Hematopoietic multipotent progenitor cell treated with erythropoietin and hydrocortisone succinate and interleukin-3 and kit ligand, for 15 days (in vitro differentiated cells): ENCODE measurements around the gene CDH20.

Experiments
- DNase-seq: peaks from one replicate; pipeline ENCODE4 v3.0.0-alpha.2; 2015; ENCODE audit warnings: low spot score

Gene CDH20

DNA sequence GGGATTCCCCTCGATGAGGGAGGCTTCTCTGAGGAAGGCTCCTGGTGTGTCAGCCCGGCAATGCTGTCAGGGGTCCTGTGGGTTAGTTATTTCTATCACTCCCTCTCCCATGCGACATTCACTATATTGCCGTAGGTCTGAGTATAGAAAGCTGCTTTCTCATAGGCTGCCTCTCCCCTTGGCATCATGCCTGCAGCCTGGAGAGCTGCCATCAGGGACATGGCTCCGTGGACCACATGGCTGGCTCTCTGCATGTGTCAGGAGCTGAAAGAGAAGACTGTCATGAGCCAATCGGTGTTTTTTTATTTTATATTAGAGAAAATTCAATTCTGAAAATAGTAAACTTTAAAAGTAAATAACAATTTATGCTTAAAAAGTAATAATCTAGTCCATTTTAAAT is 198.0 kb downstream of the CDH20 start:
- no peak for DNase-seq

DNA sequence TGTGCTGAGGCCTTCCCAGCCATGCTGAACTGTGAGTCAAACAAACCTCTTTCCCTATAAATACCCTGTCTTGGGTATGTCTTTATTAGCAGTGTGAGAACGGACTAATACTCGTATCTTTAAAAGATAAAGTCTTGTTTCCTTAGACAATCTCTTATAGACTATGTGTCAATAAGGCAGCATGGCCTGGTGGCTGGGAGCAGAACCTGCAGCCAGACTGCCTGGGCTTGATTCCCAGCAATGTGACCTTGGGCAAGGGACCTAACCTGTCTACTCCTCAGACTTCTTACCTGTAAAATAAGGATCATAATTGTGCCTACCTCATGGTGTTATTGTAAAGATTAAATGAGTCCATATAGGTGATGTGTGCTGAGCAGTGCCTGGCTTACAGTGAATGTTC is 198.7 kb downstream of the CDH20 start:
- DNase-seq, result no peak

DNA sequence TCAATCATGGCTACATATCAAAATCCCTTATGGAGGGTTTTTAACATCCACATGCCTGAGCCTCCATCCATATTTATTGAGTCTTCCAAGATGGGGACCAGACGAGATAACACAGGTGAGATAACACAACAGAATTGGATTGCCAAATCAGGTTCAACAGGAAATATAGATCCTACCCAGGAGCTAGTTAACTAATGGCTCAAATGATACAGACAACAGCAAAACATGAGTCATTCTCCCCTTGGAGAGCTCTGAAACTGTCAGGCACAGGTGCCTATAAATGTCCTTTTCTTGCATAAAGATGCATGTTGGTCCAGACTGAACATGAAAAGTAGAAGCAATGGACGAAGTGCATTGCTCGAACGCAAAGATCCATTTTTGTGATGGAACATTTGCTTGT is 202.2 kb downstream of the CDH20 start:
- DNase-seq, result no peak

DNA sequence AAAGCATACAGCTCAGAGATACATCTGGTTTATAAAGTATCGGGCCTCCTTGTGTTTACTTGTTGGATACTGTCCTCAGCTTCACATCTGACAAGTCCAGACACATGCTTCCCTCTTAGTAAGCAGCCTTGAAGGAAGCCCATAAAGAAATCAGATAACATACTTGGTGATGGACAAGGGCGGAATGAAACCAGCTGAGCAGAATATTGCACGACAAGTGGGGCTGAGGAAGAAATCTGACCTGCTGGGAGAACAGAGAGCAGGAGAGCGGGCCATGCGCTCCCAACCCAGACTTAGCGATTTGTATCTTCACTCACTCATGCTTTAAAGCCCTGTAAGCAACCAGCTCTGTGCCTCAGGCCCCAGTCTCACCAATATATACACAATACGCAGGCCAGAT is 208.4 kb downstream of the CDH20 start:
- DNase-seq, result no peak

DNA sequence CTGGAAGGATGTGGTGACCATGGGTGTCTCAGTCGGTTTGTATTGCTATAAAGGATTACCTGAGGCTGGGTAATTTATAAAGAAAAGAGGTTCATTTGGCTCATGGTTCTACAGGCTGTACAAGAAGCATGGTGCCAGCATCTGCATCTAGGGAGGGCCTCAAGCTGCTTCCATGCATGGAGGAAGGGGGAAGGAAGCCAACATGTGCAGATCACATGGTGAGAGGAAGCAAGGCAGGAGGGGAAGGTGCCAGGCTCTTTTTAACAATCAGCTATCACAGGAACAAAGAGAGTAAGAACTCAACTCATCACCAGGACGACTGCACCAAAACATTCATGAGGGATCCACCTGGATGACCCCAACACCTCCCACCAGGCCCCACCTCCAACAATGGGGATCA is 209.4 kb downstream of the CDH20 start:
- DNase-seq, result no peak

DNA sequence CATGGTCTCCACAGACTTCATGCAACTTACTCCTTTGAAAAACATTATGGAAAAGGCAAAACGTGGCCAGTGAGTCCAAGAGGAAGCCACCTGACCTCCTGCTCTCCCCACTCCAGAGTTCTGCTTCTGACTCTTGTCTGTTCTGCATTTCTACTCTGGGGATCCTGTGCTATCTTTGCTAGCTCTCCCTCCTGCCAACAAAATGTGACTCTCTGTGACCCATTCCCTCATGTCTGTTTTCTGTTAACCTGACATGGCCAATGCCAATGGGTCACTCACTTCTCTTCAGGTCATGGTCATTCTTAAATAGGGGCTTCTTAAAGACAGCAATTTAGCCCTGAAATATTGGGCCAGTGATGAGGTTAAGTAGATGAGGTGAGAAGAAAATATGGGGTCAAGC is 210.3 kb downstream of the CDH20 start:
- DNase-seq, result no peak

DNA sequence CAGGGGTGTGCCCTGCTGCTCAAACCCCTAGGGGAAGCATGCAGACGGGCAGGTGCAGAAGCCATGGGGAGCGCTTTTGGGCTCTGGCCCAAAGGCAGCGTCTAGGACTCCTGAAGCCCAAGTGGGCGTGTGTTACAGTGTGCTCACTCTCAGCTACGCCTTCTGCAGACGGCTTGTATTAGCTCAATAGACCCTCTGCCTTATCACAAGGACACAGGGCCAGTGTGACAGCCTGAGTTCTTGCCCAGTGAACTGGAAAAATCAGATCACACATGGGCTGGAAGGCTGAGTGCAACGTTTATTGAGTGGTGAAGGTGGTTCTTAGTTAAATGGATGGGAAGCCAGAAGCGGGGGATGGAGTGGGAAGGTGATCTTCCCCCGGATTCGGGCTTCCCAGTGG is 210.9 kb downstream of the CDH20 start:
- DNase-seq, result no peak

DNA sequence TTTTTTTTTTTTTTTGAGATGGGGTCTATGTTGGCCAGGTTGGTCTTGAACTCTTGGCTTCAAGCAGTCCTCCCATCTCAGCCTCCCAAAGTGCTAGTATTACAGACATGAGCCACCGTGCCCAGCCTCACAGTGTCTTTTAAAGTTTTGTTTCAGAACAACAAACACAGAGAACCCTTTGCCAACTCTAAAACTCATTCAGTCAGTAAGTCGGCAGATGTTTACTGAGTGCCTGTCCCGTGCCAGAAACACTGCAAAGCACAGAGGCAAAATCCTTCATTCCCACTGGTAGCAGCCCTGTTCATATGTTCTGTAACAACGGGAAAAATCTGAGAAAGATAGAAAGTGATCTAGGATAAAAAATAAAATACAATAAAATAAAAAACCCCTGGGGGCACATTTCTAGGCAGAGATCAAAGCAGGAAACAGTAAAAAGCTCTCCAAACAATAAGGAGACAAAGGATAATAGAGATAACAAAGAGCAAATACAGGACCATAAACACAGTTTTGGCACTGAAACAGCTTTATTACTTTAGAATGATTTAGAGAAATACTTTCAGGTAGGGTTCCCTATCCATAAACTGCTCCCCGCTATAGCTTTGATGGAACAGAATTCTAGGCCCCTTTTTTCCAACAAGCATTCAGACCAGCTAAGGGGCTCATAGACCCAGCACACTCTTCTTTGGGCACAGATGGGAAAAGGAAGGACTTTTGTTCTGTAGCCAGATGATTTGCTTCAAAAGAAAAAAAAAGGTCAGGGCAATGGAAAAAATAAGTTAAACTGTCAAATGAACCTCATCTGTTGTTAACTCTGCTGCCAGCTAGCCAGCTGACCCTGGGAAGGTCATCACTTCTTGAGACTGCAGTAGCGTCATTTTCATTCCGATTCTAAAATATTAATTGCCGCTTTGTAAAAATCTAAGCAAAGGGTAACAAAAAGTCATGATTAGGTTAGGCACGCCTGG is 212.3 kb downstream of the CDH20 start:
- no peak for DNase-seq

DNA sequence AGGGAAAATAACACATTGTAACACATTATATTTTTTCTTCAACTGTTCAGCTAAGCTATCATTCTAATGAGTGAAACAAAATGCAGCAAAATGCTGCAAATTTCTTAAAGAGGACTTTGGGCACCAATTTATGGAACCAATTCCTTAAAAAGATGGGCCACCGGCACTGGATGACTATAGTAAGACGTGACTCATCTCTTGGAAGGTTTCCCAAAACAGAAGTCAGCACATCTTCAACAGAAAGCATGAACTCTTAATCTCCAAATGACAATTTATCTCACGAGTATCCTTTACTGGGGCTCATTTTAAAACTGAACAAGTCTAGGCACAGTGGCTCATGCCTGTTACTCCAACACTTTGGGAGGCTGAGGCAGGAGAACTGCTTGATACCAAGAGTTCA is 213.4 kb downstream of the CDH20 start:
- DNase-seq, result no peak

DNA sequence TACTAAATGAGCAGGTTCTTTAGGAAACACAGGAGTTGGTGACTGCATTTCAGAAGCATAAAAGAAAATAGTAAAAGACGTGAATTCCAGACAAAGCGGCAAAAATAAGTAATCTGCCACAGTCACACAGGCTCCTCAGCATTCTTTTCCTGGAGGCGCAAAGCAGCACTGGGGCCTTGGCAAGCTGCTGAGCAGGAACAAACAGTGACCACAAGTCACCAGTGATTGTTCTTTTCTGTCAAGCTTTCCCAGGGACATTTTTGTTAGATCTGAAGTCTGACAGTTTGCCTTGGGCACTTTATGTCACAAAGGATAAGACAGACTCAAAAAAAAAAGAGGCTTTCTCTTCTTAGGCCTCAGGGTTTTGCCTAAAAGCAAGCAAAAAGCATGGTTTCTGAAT is 216.2 kb downstream of the CDH20 start:
- DNase-seq, result no peak

DNA sequence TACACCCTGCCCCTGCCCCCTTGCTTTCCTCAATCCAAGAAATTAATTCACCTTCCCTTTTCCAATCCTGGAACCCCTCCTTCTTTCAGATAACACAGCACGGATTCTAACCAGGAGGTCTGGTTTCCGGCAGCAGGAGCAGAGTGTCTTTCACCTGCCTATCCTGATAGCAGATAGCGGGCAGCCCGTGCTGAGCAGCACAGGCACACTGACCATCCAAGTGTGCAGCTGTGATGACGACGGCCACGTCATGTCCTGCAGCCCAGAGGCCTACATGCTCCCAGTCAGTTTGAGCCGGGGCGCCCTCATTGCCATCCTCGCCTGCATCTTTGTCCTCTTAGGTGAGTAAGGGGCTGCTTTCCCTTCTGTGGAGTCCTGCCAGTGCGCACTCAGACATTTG is 216.7 kb downstream of the CDH20 start:
- no peak for DNase-seq

DNA sequence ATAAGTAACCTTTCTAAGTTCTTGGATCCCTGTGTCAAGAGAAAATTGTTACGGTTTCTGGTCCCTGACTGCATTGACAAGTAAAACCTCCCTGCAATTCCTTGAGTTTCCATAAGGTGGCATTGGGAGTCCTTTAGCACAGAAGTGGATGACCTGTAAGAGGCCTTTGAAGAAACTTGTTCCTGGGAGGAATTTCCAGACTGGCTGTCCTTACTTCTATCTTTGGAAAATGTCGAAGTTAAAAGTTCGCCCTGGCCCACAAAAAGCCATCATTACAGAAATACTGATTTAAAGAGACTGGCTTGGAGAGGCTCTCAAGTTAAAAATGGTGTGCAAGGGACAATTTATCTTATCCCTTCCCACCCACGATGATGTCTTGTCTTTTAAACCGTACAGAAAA is 218.4 kb downstream of the CDH20 start:
- peak; percentile 12 for DNase-seq

DNA sequence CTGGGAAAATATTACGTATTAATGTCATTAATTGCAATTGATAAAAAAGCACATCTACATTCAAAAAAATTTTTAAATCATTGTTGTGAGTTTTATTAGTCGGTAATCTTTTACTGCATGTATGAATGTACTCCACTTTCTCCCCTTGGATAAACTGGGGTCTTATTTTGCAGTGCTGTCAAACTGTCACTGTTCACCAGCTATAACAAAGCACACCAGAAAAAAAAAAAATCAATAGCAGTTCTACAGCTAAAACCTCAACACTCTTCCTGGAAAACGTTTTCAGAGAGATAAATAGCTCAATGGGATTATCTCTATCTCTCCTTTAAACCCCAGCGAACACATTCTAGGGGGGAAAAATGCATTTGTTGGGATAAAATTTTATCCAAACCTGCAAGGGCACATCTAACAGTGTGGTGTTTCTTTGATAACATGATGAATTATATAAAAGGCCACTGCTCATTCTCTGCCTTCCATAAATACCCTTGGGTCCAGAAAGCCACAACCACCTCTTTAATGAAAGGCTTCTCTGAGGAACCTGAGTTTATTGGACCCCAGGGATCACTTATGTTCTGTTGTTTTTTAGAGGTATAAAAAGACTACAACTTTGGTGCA is 219.9 kb downstream of the CDH20 start:
- DNase-seq, result no peak

DNA sequence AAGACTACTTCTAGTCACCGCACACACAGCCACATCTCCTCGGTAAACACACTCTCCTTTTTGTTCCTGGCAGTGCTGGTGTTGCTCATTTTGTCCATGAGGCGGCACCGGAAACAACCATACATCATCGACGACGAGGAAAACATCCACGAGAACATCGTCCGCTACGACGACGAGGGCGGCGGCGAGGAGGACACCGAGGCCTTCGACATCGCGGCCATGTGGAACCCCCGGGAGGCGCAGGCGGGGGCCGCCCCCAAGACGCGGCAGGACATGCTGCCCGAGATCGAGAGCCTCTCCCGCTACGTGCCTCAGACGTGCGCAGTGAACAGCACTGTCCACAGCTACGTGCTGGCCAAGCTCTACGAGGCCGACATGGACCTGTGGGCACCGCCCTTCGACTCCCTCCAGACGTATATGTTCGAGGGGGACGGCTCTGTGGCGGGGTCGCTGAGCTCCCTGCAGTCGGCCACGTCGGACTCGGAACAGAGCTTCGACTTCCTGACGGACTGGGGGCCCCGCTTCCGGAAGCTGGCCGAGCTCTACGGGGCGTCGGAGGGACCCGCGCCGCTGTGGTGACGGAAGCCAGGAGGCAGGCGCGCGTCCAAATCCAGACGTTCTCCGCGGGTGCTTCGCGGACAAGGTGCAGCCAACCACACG is 221.0 kb downstream of the CDH20 start:
- no peak for DNase-seq

DNA sequence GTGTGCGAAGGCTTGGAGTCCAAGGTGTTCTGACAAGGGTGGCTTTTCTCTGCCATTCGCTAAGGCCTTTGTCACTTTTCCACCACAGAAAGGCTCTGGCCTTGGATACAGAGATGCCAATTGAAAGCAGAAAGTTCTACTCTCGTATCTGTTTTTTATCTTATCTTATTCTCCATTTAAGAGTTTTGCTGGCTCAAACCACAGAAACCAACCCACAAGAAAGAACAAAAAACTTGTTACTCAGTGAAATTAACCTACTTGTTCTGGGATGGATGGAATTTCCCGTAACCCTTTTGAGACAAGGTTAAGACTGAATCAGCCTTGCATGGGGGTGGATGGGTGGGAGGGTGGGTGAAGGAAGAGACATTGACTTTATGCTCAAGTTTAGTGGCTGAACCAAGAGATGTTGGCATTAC is 221.7 kb downstream of the CDH20 start:
- no peak for DNase-seq

DNA sequence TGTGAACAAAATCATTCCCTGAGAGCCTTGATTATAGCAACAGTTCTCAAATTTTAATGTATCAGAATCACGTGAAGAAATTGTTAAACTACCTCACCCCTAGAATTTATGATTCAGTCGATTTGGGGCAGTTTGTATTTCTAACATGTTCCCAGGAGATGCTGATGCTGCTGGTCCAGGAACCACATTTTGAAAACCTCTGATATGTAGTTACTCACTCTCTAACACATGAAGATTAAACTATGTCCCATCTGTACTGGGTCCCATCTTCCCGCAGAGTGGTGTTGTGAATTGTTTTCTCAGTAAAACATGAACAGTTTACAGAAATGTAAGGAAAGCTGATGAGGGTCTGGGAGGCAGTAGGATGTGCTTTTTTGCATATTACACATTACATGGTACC is 223.1 kb downstream of the CDH20 start:
- DNase-seq, result no peak

DNA sequence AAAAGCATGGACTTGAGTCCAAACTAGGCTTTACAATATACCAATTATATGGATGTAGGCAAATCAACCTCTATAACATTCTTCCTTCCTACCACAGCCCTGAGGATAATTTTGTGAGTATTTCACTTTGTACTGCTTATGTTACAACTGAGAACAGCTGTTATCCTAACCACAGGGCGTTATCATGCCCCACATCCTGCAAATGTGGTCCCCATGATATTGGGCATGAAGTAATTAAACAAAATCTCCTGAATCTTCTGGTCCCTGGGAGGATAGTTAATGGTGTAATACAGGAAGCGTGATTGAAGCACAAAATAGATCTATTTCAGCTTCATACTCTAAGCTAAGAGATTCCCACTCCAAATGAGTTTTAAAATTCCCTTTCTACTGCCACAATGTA is 223.6 kb downstream of the CDH20 start:
- no peak for DNase-seq

DNA sequence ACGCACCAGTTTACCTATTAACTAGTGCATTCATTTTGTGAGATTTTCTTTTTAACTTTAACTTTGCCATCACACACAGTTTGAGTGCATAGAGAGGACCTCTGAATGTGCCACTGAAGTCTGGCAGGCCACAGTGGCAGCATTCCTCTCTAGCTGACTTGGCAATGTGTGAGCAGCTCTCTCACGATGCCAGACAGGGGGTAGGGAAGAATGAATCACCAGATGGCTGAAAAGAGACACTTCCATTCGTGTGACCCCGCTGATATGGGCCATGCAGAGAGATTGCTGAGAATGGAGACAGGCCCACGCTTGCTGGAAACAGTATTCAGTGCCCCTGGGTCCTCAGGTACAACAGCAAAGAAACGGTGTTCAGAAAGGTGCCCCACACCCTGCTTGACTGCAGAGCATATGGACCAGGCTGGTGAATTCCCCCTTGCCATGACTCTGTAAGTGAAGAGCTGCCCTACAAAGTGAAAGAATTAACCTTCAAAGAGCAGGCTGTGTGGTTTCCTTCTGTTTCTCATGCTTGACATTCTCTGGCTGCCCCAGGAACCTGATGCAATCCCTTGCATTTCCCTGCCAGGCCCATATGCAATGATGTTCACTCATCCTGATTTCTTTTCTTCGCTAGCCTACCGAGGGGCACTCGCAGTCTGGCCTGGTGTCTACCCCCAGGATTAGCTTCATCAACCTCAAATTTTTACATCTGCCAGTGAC is 236.1 kb downstream of the CDH20 start:
- DNase-seq, result no peak

DNA sequence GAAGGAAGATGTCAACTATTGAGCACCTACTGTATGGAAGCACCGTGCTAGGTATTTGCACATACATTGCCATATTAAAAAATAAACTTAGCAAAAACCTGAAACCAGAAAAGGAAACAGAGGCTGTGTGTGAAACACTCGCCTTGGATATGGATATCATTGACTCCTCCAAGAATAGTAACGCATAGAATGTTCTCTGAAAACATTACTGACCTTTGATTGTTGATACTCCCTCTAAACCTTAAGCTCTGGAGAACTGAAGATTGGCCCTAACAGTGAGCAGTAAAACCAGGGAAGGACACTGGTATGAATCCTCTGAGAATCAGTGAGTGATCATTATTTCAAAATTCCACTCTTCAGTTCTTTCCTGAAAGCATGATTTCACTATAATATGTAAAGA is 236.8 kb downstream of the CDH20 start:
- no peak for DNase-seq

DNA sequence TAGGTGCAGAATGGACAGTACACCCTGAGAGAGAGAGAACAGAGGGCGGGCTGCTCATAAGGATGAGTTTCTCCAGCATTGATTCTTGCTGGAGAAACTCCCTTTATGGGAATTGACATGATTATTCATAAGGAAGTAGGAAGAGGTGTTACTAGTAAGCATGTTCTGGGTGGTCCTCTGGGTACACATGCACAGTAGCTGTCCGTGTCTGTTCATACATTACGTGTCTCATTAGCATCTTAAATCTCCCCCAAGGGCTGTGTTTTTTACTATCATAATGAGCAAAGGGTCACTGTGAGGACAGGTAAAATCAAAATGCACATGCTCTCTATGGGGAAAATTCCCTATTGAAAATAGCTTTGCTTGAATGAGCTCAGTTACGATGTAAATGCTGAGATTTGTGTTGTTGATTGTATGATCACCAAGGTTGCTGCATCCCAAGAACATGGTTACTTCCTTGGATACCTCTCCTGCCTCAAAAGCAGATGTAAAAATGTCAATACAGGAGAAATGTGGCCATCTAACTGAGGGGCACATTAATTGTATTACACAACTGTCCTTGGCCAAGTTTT is 238.9 kb downstream of the CDH20 start:
- no peak for DNase-seq

DNA sequence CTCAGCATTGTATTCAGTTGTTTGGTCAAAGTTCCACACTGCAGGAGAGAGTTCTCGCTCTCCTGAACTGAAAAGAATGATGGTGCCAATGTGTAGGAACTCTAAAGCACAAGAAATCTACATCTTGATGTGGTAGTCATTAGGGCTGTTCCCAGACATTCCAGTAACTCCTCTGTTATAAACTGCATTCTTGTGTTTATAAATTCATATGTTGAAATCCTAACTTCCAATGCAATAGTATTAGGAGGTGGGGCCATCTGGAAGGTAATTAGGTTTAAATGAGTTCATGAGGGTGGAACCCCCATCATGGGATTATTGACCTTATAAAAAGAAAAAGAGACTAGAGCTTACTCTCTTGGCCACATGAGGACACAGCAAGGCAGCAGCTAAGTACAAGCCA is 239.6 kb downstream of the CDH20 start:
- no peak for DNase-seq

DNA sequence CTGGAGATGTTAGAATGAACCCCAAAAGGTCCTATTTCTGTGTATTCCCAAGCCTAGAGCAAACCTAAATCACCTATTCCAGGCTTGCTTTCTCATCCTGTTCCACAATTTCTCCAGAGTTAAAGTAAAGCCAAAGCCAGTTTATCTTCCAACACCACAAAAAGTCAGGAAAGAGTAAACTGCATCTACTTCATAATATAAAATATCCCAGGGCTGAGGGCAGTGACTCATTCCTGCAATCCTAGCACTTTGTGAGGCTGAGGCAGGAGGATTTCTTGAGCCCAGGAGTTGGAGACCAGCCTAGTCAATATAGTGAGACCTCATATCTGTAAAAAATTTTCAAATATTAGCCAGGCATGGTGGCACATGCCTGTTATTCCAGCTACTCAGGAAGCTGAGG is 241.4 kb downstream of the CDH20 start:
- DNase-seq, result no peak
